H1 (cell line): ENCODE measurements around the gene SLC66A2. TPM values are rescaled to one million over a fixed set of nuclear protein-coding genes. Genes with fewer than 3 reads are reported as not detected.
A peak's percentile ranks its signal among the peaks of the same experiment; 100 is the strongest.

Source experiments
- CTCF ChIA-PET: fragments of 300-600 bp; sonication (Branson Sonifier 250); formaldehyde crosslinking; loops from one replicate; lab custom pipeline; 2021; ENCODE audit not compliant: partially characterized antibody; lab: Charles Lee
- POLR2A ChIA-PET: fragments of 300-600 bp; sonication (Branson Sonifier 250); formaldehyde crosslinking; loops from one replicate; lab custom pipeline; 2021; ENCODE audit warnings: inconsistent platforms; ENCODE audit not compliant: partially characterized antibody; lab: Charles Lee
- DNase-seq, 2 experiments: peaks; one replicate each; pipeline versions ENCODE4 v3.0.0 to v3.0.0-alpha.2; 2010 to 2022; ENCODE audit warnings: low spot score in 2 of 2, low read depth in 1 of 2, mixed read lengths in 1 of 2
- FAIRE-seq: peaks from 2 replicates; lab custom pipeline; 2011; peaks lifted over from hg19 to GRCh38; lab: Jason Lieb, UNC
- H2AFZ ChIP-seq: 2 replicates; pipeline ENCODE4 v1.8.1; 2012; ENCODE audit warnings: low read length, inconsistent platforms
- H2AK5ac ChIP-seq: 2 replicates; pipeline ENCODE4 v1.6.1; 2013; ENCODE audit warnings: low read depth, low read length
- H2BK120ac ChIP-seq: replicated peaks from 2 replicates; pipeline ENCODE3; 2013; ENCODE audit warnings: low read depth, low read length, inconsistent platforms
- H2BK12ac ChIP-seq: 2 replicates; pipeline ENCODE4 v1.6.1; 2013; ENCODE audit warnings: low read depth, low read length
- H2BK15ac ChIP-seq: 2 replicates; pipeline ENCODE4 v1.6.1; 2013; ENCODE audit warnings: low read length
- H2BK20ac ChIP-seq: 2 replicates; pipeline ENCODE4 v1.6.1; 2013; ENCODE audit warnings: low read length
- H2BK5ac ChIP-seq: 2 replicates; pipeline ENCODE4 v1.6.1; 2013; ENCODE audit warnings: low read depth, low read length
- H3K14ac ChIP-seq: 2 replicates; pipeline ENCODE4 v1.6.1; 2013; ENCODE audit warnings: inconsistent platforms; ENCODE audit not compliant: insufficient read length
- H3K18ac ChIP-seq: 2 replicates; pipeline ENCODE4 v1.6.1; 2013; ENCODE audit warnings: low read length; ENCODE audit errors: extremely low read depth
- H3K23ac ChIP-seq: 2 replicates; pipeline ENCODE4 v1.6.1; 2013; ENCODE audit warnings: inconsistent platforms; ENCODE audit not compliant: insufficient read length
- H3K23me2 ChIP-seq: 2 replicates; pipeline ENCODE4 v1.6.1; 2013; ENCODE audit warnings: low read depth, low read length
- H3K27ac ChIP-seq: 2 replicates; pipeline ENCODE4 v1.6.1; 2011; ENCODE audit warnings: low read depth, low read length, inconsistent platforms
- H3K27me3 ChIP-seq, 4 experiments: replicated peaks in 1 of 4; 1 replicate in 1 of 4; 2 replicates in 3 of 4; pipeline versions ENCODE4 v1.6.1 to v1.8.1; 2011 to 2013; ENCODE audit warnings: low read length in 3 of 4, mild to moderate bottlenecking in 3 of 4, inconsistent platforms in 2 of 4, mixed read lengths in 2 of 4, moderate library complexity in 1 of 4; ENCODE audit not compliant: control insufficient read depth in 3 of 4, insufficient read depth in 3 of 4; ENCODE audit errors: extremely low read depth in 1 of 4
- H3K36me3 ChIP-seq, 4 experiments: 2 replicates each; pipeline versions ENCODE4 v1.6.1 to v1.8.1; 2011 to 2013; ENCODE audit warnings: mild to moderate bottlenecking in 4 of 4, low read length in 3 of 4, moderate library complexity in 2 of 4, control low read depth in 1 of 4, inconsistent platforms in 1 of 4; ENCODE audit not compliant: insufficient read depth in 4 of 4, control insufficient read depth in 2 of 4
- H3K4ac ChIP-seq: replicated peaks from 2 replicates; pipeline ENCODE3; 2013; ENCODE audit warnings: low read length, low read depth, mixed read lengths, inconsistent platforms; ENCODE audit not compliant: insufficient read length
- H3K4me1 ChIP-seq, 4 experiments: replicated peaks in 1 of 4; 1 replicate in 1 of 4; 2 replicates in 3 of 4; pipeline versions ENCODE4 v1.6.1 to v1.8.1; 2011 to 2013; ENCODE audit warnings: low read length in 3 of 4, inconsistent platforms in 2 of 4, mixed read lengths in 1 of 4; ENCODE audit not compliant: insufficient read depth in 4 of 4, control insufficient read depth in 3 of 4
- H3K4me2 ChIP-seq, 2 experiments: 2 replicates each; pipeline versions ENCODE4 v1.6.1 to v1.8.1; 2011 to 2013; ENCODE audit warnings: low read depth in 2 of 2, low read length in 2 of 2, control low read depth in 1 of 2, inconsistent platforms in 1 of 2, mild to moderate bottlenecking in 1 of 2; ENCODE audit not compliant: insufficient read depth in 1 of 2
- H3K4me3 ChIP-seq, 4 experiments: fragments of 200-600, 300-600 bp in 1 of 4; sonication (generic), shearing (Covaris generic), sonication (Bioruptor Twin) in 1 of 4; 2 replicates each; pipeline versions ENCODE4 v1.5.1 to v1.8.1; 2011 to 2016; ENCODE audit warnings: low read length in 4 of 4, low read depth in 3 of 4, control low read depth in 2 of 4, inconsistent platforms in 2 of 4, mild to moderate bottlenecking in 2 of 4, mixed read lengths in 1 of 4, moderate library complexity in 1 of 4; ENCODE audit not compliant: insufficient read depth in 2 of 4; ENCODE audit errors: extremely low read depth in 1 of 4
- H3K56ac ChIP-seq: replicated peaks from 2 replicates; pipeline ENCODE3; 2013; ENCODE audit warnings: low read depth, mild to moderate bottlenecking, mixed read lengths, low read length, inconsistent platforms; ENCODE audit not compliant: insufficient read length
- H3K79me1 ChIP-seq: 2 replicates; pipeline ENCODE4 v1.6.1; 2013; ENCODE audit warnings: low read depth, low read length, control low read depth
- H3K79me2 ChIP-seq, 2 experiments: 2 replicates each; pipeline versions ENCODE4 v1.6.1 to v1.8.1; 2012 to 2013; ENCODE audit warnings: low read length in 2 of 2, mild to moderate bottlenecking in 2 of 2, inconsistent platforms in 1 of 2; ENCODE audit not compliant: insufficient read depth in 2 of 2, control insufficient read depth in 1 of 2
- H3K9ac ChIP-seq, 4 experiments: replicated peaks in 1 of 4; 1 replicate in 1 of 4; 2 replicates in 3 of 4; pipeline versions ENCODE4 v1.6.1 to v1.8.1; 2011 to 2013; ENCODE audit warnings: low read depth in 3 of 4, low read length in 3 of 4, control low read depth in 2 of 4, mild to moderate bottlenecking in 2 of 4, moderate library complexity in 2 of 4, inconsistent platforms in 1 of 4; ENCODE audit errors: extremely low read depth in 1 of 4
- H3K9me3 ChIP-seq, 2 experiments: 2 replicates each; pipeline versions ENCODE4 v1.6.1 to v1.8.1; 2012 to 2013; ENCODE audit warnings: mild to moderate bottlenecking in 2 of 2, moderate library complexity in 2 of 2, control low read depth in 1 of 2, inconsistent platforms in 1 of 2, low read depth in 1 of 2, low read length in 1 of 2, mixed read lengths in 1 of 2; ENCODE audit not compliant: insufficient read depth in 2 of 2
- H4K20me1 ChIP-seq, 2 experiments: replicated peaks in 1 of 2; 2 replicates each; pipeline versions ENCODE3 to v1.8.1; 2011 to 2013; ENCODE audit warnings: inconsistent platforms in 2 of 2, low read length in 2 of 2, mild to moderate bottlenecking in 1 of 2; ENCODE audit not compliant: insufficient read depth in 2 of 2, control insufficient read depth in 1 of 2
- H4K5ac ChIP-seq: 2 replicates; pipeline ENCODE4 v1.6.1; 2013; ENCODE audit warnings: low read length, low read depth, mixed read lengths, inconsistent platforms; ENCODE audit not compliant: insufficient read length
- H4K8ac ChIP-seq: 2 replicates; pipeline ENCODE4 v1.8.0; 2013; ENCODE audit warnings: mild to moderate bottlenecking, moderate library complexity, low read length, inconsistent platforms; ENCODE audit not compliant: insufficient read depth; ENCODE audit errors: extremely low read depth
- H4K91ac ChIP-seq: replicated peaks from 2 replicates; pipeline ENCODE3; 2013; ENCODE audit warnings: low read length, mixed read lengths, inconsistent platforms; ENCODE audit not compliant: insufficient read length
- CHD1 ChIP-seq: IDR thresholded peaks from 2 replicates; pipeline ENCODE4 v1.6.1; 2012; ENCODE audit warnings: low read depth, low read length, improper control_type of control experiment
- GTF2F1 ChIP-seq: IDR thresholded peaks from 2 replicates; pipeline ENCODE4 v1.6.1; 2012; ENCODE audit warnings: low read depth, low read length, improper control_type of control experiment, borderline replicate concordance
- JUN ChIP-seq: IDR thresholded peaks from 2 replicates; pipeline ENCODE4 v1.6.1; 2011; ENCODE audit warnings: low read depth, mild to moderate bottlenecking, improper control_type of control experiment, low read length
- KDM4A ChIP-seq: IDR thresholded peaks from one replicate; pipeline ENCODE4 v1.7.1; 2012; ENCODE audit warnings: low read depth, mild to moderate bottlenecking, moderate library complexity, low read length, inconsistent platforms; ENCODE audit not compliant: severe bottlenecking
- POLR2AphosphoS5 ChIP-seq: IDR thresholded peaks from 2 replicates; pipeline ENCODE4 v1.6.1; 2011; ENCODE audit warnings: low read depth, low read length
- POU5F1 ChIP-seq: IDR thresholded peaks from 2 replicates; pipeline ENCODE4 v1.6.1; 2011; ENCODE audit warnings: low read depth, mild to moderate bottlenecking, low read length, moderate library complexity
- RBBP5 ChIP-seq: IDR thresholded peaks from 2 replicates; pipeline ENCODE4 v1.7.1; 2012; ENCODE audit warnings: low read depth, mild to moderate bottlenecking, inconsistent platforms, low read length, moderate library complexity, borderline replicate concordance
- SAP30 ChIP-seq: fragments of 300-600 bp; sonication (generic); IDR thresholded peaks from 2 replicates; pipeline ENCODE4 v1.7.1; 2012; ENCODE audit warnings: low read length, moderate library complexity, mild to moderate bottlenecking, inconsistent platforms; ENCODE audit not compliant: insufficient read depth, insufficient replicate concordance
- SIRT6 ChIP-seq: IDR thresholded peaks from one replicate; pipeline ENCODE4 v1.7.1; 2012; ENCODE audit warnings: low read length, inconsistent platforms
- SP2 ChIP-seq: IDR thresholded peaks from 2 replicates; pipeline ENCODE4 v1.6.1; 2012; ENCODE audit warnings: mild to moderate bottlenecking, low read length, inconsistent platforms
- SP4 ChIP-seq: IDR thresholded peaks from 2 replicates; pipeline ENCODE4 v1.6.1; 2012; ENCODE audit warnings: low read length, inconsistent platforms
- YY1 ChIP-seq: IDR thresholded peaks from 2 replicates; pipeline ENCODE4 v1.6.1; 2011; ENCODE audit warnings: low read depth, mild to moderate bottlenecking, low read length
- WGBS, 2 experiments: shearing (Covaris generic) in 1 of 2; methylation state at CpG; one replicate each; pipeline versions ENCODE4 v1.1.6 to v1.1.7; 2013 to 2015; ENCODE audit warnings: low lambda C conversion rate in 2 of 2, mixed read lengths in 2 of 2, inconsistent platforms in 1 of 2, low coverage in 1 of 2, missing lambda C conversion rate in 1 of 2; ENCODE audit not compliant: insufficient replicate concordance in 2 of 2, insufficient coverage in 1 of 2, insufficient read length in 1 of 2; ENCODE audit errors: extremely low coverage in 1 of 2, missing lambda C conversion rate in 1 of 2; 5-methylcytosine and 5-hydroxymethylcytosine counted together
- polyA plus RNA-seq, 7 experiments: library from polyadenylated mRNA; depleted of rRNA in 3 of 7; stranded (reverse) in 5 of 7; unstranded in 2 of 7; fragments of >200 nt in 5 of 7; fragments of 200-250 nt in 2 of 7; gene quantifications; 1 replicate in 5 of 7; 2 replicates in 1 of 7; 4 replicates in 1 of 7; pipeline versions ENCODE4 v1.2.1 to v1.2.3, GENCODE V29; 2011 to 2013; ENCODE audit warnings: missing spikeins in 2 of 7, mixed read lengths in 2 of 7
- total RNA-seq: library from RNA; stranded (reverse); fragmentation: NEBNext Ultra II Directional; extraction: Animal tissue kit (Norgen Biotek cat#: 25700); gene quantifications from 2 replicates; pipeline ENCODE4 v1.2.1, GENCODE V29; 2021

SLC66A2 gene
- total and polyA plus RNA-seq, 2 of the 8 experiments (the other 6 are each of a cell fraction or from before 2014, with no cell fraction given), result 15.0 to 18.9 TPM

DNA sequence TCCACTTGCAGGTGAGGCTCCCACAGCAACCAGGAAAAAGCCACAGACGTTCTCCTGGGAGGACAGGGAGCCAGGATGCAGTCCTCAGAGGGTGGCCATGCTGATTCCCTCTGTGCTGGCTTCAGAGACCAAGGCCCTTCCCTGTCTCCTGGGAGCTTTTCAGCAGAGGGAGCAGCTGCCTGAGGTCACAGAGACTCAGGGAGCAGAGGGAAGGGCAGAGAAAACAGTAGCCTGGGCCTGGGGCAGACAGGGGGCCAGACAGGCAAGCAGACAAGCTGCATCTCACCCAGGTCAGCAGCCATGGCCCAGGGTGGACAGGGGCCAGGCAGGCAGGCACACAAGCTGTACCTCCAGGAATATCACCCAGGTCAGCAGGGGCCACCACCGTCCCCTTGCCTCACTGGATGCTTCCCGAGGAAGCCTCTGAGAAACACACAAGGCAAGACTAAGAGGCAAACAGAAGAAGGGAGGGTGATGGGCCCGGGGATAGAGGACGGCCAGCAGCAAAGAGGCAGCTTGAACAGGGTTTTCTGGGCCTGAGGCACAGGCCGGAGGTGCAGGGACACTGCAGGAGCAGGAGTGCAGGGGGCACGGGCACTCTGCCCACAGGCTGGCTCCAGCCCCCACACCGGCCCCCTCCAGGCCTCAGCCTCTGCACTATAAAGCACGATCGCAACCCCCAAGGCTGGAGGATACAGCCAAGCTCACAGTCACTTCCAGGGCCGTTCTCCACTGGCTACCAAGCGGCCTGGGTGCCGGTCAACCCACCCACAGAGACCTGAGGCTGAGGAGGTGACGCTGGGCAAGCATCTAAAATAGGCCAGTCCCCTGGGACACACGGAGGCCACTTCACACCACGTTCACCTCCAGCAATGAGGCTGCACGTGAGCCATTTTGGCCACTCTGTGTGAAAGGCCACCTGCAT, 6.1 kb downstream of the SLC66A2 start:
- Histone ChIP-seq H2BK5ac (no peak overlapping the region; the same call in 1 of the 2 replicates), H2BK15ac (no peak overlapping the region), H3K9me3 (no peaks in the 10 kb centered on the region), H3K27me3 (peaks cover 0 to 6% (median 4%) of the 10 kb centered on the region in 4 experiments; a peak in 5 of 7 replicates), H4K8ac (no peak overlapping the region), H3K14ac (no peak overlapping the region), H3K4me3 (no peak overlapping the region), H3K18ac (peak overlapping the region; percentile 19; the same call in 1 of the 2 replicates), H2BK12ac (no peak overlapping the region), H4K20me1 (peaks cover 5 to 22% of the 10 kb centered on the region in 2 experiments), H3K79me2 (peaks cover 0 to 6% of the 10 kb centered on the region in 2 experiments; a peak in 2 of 4 replicates), H3K56ac (no peak overlapping the region), H3K4ac (no peak overlapping the region), H3K79me1 (peaks cover 3% of the 10 kb centered on the region; the same call in 1 of the 2 replicates), H3K4me1 (peaks cover 0 to 13% (median 8%) of the 10 kb centered on the region in 4 experiments; a peak in 4 of 7 replicates), H3K4me2 (no peak overlapping the region), H2BK120ac (no peak overlapping the region), H4K91ac (no peak overlapping the region), H3K23me2 (no peaks in the 10 kb centered on the region), H3K36me3 (no peaks in the 10 kb centered on the region; a peak in 1 of 8 replicates), H2AFZ (no peak overlapping the region), H2BK20ac (no peak overlapping the region), H4K5ac (no peak overlapping the region), H2AK5ac (no peak overlapping the region), H3K9ac (no peak overlapping the region), H3K27ac (no peak overlapping the region), H3K23ac (no peak overlapping the region)
- 91% methylated on average over 17 of the region's 17 CpGs; no CpG with 5 or more reads in 1 of the 2 experiments for WGBS, 2 experiments
- POLR2A ChIA-PET, result no interaction called here
- DNase-seq (no peak), FAIRE-seq (no peak)
- CTCF ChIA-PET, result interaction anchor here (0.6 to 4.4 kb wide), 7 partner anchors 11 to 273 kb away, joined by 3 to 19 read pairs (median 3); partner anchors contain the start of gene ADNP2
- TF ChIP-seq CHD1 (no peak), SP2 (no peak), GTF2F1 (no peak), KDM4A (no peak), POU5F1 (no peak), SIRT6 (no peak), SAP30 (no peak), YY1 (no peak), JUN (no peak), POLR2AphosphoS5 (no peak), SP4 (no peak), RBBP5 (no peak)
